PFSK-1 (cell line): Measurements from ENCODE around the gene TAGLN3.

Experiments
- FOXP2 ChIP-seq: optimal IDR thresholded peaks from 2 replicates; pipeline ENCODE3; 2011; ENCODE audit warnings: borderline replicate concordance, control low read depth, inconsistent platforms; ENCODE audit not compliant: insufficient read depth; ENCODE audit errors: extremely low read length, extremely low read depth
- POLR2AphosphoS5 ChIP-seq: IDR thresholded peaks from 2 replicates; pipeline ENCODE4 v1.6.1; 2012; ENCODE audit warnings: low read depth, mild to moderate bottlenecking, control low read depth, low read length, moderate library complexity
- REST ChIP-seq, 2 experiments: IDR thresholded peaks; 2 replicates each; pipeline versions ENCODE4 v1.6.1 to v1.8.0; 2011 to 2012; ENCODE audit warnings: low read depth in 2 of 2, low read length in 2 of 2, control low read depth in 1 of 2, inconsistent platforms in 1 of 2, mild to moderate bottlenecking in 1 of 2, moderate library complexity in 1 of 2; ENCODE audit not compliant: insufficient read depth in 1 of 2
- SIN3A ChIP-seq: IDR thresholded peaks from 2 replicates; pipeline ENCODE4 v1.6.1; 2012; ENCODE audit warnings: mild to moderate bottlenecking, low read length, moderate library complexity, borderline replicate concordance; ENCODE audit not compliant: insufficient read depth
- TAF1 ChIP-seq: IDR thresholded peaks from 2 replicates; pipeline ENCODE4 v1.6.1; 2012; ENCODE audit warnings: low read length, control low read depth, borderline replicate concordance; ENCODE audit not compliant: insufficient read depth

Gene TAGLN3

DNA sequence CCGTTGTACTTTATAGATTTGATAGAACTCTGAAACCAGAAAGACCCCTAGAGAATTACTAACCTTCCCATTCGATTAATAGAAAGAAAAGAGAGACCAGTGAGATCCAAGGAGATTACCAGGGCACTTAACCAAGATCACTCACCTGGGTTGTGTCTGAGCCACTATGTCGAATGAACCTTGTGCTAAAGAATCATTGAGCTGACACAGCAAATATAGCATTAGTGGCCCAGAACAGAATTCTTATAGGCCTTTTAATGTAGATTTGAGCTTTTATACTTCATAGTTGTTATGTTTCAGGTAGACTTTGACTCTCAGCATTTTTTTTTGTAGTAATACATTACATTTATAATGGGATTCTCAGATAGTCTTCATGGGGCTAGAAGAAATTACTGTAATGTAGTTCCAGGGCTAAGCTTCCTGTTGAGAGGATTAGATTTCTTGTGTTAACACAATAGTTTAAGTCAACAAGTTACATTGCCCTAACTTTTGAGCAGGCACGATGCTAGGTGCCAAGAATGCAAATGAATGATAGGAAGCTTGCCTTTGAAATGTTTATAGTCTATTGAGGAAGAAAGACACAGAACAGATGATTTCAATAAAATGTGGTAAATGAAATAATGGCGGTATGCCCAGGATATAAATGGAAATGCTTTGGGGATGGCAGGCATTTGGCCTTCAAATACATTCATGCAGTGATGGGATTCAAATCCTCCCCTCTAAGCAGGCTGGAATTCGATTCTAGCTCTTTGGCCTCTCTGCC lies 44.3 kb upstream of the TAGLN3 start:
- TF ChIP-seq REST (IDR thresholded peaks at IDR 0.05; ENCODE audit: insufficient read depth in 1 of 2, low read depth in 2 of 2, low read length in 2 of 2) (no peak), FOXP2 (no peak), POLR2AphosphoS5 (no peak), SIN3A (no peak), TAF1 (no peak)

- TF ChIP-seq REST (IDR thresholded peaks at IDR 0.05; ENCODE audit: insufficient read depth in 1 of 2, low read depth in 2 of 2, low read length in 2 of 2) (no peak), FOXP2 (no peak), POLR2AphosphoS5 (no peak), SIN3A (no peak), TAF1 (no peak)
These were observed 42.8 kb upstream of the TAGLN3 start for GRCh38 chr3:111955876-111956275.

DNA sequence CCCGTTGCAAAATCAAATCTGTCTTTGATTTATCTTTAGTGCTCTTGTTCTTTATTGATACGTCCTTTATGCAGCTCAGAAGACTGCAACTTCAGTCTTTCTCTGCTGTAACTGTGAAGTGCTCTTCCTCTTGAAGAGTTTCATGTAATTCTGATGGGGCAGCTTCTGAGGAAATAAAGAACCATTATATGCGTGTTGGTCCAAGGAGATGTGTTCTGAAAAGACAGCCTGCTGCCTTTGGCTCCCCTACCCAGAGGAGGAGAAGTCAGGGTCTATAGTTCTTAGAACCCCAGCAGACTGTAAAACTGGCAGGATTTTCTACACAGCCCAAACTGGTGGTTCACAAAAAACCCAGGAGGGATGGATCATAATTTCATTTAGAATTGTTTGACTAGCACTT lies 42.3 kb upstream of the TAGLN3 start:
- TF ChIP-seq POLR2AphosphoS5 (no peak), SIN3A (no peak), FOXP2 (no peak), REST (IDR thresholded peaks at IDR 0.05; ENCODE audit: insufficient read depth in 1 of 2, low read depth in 2 of 2, low read length in 2 of 2) (no peak), TAF1 (no peak)

- no peak for TF ChIP-seq POLR2AphosphoS5
- no peak for TF ChIP-seq REST (IDR thresholded peaks at IDR 0.05; ENCODE audit: insufficient read depth in 1 of 2, low read depth in 2 of 2, low read length in 2 of 2)
- TF ChIP-seq SIN3A, result no peak
- TF ChIP-seq TAF1, result no peak
These were observed 41.6 kb upstream of the TAGLN3 start for GRCh38 chr3:111956995-111957734.
